ENCODE data around the gene DCTN1.

- TF ChIP-seq CTCF (conservative IDR thresholded peaks at IDR 0.05; ENCODE audit: low read length) (no peak), EZH2phosphoT487 (IDR thresholded peaks at IDR 0.05; ENCODE audit: borderline replicate concordance) (no peak)
These were observed 67.2 kb downstream of the DCTN1 start for GRCh38 chr2:74312913-74313312.

Measured in Loucy (cell line).